ENCODE measurements around the gene MMS22L. TPM values are rescaled to one million over a fixed set of nuclear protein-coding genes. Genes with fewer than 3 reads are reported as not detected.

Gene MMS22L
- total and polyA plus RNA-seq, 2 experiments from 2014 or later: 2.7 to 10.1 TPM

DNA sequence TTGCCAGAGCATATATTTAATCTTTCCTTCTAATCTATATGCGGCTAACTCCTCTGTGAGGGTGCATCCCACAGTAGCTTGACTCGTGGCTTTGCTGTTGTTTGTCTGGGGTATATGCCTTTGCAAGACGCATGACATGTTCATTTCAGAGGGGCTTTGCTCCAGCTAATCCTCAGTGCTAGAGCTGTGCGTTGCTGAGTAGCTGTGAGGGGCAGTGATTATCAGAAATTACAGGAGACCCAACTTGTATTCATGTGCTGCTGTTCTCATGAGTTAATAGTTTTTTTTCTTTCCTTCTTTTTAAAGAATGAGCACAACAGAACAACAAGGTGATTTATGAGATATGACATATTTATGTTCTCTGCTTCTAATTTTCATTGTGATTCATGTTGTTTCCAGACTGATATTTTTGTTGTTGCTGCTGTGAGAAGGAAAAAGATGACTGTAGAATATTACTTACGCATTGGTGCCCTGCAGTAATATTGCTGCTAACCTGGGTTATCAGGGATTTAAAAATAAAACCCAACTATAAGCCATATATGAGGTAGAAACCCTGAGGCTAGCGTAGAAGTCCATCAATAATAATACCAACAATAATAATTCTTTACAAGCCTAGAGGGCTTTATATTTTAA, 190.2 kb downstream of the MMS22L start:
- DNase-seq (ENCODE audit: low spot score): no peak
- H3K4me2 ChIP-seq: no peak overlapping the region
- H3K27ac ChIP-seq: no peak overlapping the region
- H3K9me2 ChIP-seq (replicated peaks; ENCODE audit: insufficient read depth): no peaks in the 10 kb centered on the region
- no peak overlapping the region for H2AFZ ChIP-seq
- WGBS (ENCODE audit: low lambda C conversion rate, missing lambda C conversion rate): 73% methylated on average over 6 of the region's 6 CpGs
- TF ChIP-seq EZH2phosphoT487 (IDR thresholded peaks at IDR 0.05; ENCODE audit: low read depth, severe bottlenecking, unreplicated experiment): no peak
- no peak for TF ChIP-seq EZH2 (IDR thresholded peaks at IDR 0.05; ENCODE audit: borderline replicate concordance)
- TF ChIP-seq, protein P1, sequence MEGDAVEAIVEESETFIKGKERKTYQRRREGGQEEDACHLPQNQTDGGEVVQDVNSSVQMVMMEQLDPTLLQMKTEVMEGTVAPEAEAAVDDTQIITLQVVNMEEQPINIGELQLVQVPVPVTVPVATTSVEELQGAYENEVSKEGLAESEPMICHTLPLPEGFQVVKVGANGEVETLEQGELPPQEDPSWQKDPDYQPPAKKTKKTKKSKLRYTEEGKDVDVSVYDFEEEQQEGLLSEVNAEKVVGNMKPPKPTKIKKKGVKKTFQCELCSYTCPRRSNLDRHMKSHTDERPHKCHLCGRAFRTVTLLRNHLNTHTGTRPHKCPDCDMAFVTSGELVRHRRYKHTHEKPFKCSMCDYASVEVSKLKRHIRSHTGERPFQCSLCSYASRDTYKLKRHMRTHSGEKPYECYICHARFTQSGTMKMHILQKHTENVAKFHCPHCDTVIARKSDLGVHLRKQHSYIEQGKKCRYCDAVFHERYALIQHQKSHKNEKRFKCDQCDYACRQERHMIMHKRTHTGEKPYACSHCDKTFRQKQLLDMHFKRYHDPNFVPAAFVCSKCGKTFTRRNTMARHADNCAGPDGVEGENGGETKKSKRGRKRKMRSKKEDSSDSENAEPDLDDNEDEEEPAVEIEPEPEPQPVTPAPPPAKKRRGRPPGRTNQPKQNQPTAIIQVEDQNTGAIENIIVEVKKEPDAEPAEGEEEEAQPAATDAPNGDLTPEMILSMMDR (IDR thresholded peaks at IDR 0.05; ENCODE audit: poor library complexity): no peak
- peaks cover 3% of the 10 kb centered on the region for H3K4me1 ChIP-seq (ENCODE audit: insufficient read depth)
- H3K9me3 ChIP-seq (ENCODE audit: low read depth): no peaks in the 10 kb centered on the region
- H3K79me2 ChIP-seq: no peaks in the 10 kb centered on the region
- H4K20me1 ChIP-seq (ENCODE audit: insufficient read depth, poor library complexity, severe bottlenecking): no peaks in the 10 kb centered on the region
- no peaks in the 10 kb centered on the region for H3K36me3 ChIP-seq (replicated peaks; ENCODE audit: insufficient read depth, low read depth)
- no peaks in the 10 kb centered on the region for H3K27me3 ChIP-seq
- H3K4me3 ChIP-seq: no peak overlapping the region
